Prostate gland (tissue), 2 donors: ENCODE measurements around the gene ST13.

Experiments
- POLR2A ChIP-seq: fragments of 450-650 bp; IDR thresholded peaks from one replicate; pipeline ENCODE4 v1.6.1; 2016; ENCODE audit warnings: antibody characterized with exemption, mild to moderate bottlenecking
- POLR2AphosphoS5 ChIP-seq: sonication (generic); formaldehyde crosslinking; IDR thresholded peaks from one replicate; pipeline ENCODE4 v1.6.1; 2017; ENCODE audit warnings: antibody characterized with exemption
- TF ChIP-seq, protein P1 (sequence below), 4 experiments: fragments of 200-600 bp in 2 of 4; fragments of 450-650 bp in 2 of 4; sonication (generic) in 2 of 4; IDR thresholded peaks; 1 replicate in 3 of 4; 2 replicates in 1 of 4; pipeline ENCODE4 v1.5.1; 2016 to 2019; ENCODE audit warnings: antibody characterized with exemption in 4 of 4, mild to moderate bottlenecking in 2 of 4, moderate library complexity in 2 of 4

DNA sequence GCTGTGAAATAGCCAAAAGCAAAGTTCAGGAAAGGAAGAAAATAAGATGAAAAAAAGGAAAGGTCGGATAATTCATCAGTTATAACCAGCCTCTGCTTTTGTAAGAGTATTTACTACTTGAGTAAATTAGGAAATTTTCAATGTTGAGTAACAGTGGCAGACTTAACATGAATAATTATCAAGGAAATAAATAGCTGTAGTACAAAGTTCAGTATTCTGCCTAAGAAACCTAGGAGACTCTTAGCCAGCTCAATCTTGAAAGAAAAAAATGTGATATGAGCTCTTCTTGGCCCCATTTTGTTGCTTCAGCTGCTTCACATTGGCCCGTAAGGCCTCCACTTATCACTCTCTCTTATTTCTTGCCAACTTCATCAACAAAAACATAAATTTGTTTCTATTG is 22.5 kb upstream of the ST13 start:
- TF ChIP-seq, protein P1, sequence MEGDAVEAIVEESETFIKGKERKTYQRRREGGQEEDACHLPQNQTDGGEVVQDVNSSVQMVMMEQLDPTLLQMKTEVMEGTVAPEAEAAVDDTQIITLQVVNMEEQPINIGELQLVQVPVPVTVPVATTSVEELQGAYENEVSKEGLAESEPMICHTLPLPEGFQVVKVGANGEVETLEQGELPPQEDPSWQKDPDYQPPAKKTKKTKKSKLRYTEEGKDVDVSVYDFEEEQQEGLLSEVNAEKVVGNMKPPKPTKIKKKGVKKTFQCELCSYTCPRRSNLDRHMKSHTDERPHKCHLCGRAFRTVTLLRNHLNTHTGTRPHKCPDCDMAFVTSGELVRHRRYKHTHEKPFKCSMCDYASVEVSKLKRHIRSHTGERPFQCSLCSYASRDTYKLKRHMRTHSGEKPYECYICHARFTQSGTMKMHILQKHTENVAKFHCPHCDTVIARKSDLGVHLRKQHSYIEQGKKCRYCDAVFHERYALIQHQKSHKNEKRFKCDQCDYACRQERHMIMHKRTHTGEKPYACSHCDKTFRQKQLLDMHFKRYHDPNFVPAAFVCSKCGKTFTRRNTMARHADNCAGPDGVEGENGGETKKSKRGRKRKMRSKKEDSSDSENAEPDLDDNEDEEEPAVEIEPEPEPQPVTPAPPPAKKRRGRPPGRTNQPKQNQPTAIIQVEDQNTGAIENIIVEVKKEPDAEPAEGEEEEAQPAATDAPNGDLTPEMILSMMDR (IDR thresholded peaks at IDR 0.05) = no peak
- no peak for TF ChIP-seq POLR2A
- no peak for TF ChIP-seq POLR2AphosphoS5
